Vagina (tissue), 2 donors: ENCODE data around the gene TNFAIP8L3. TPM values are rescaled to one million over a fixed set of nuclear protein-coding genes. Genes with fewer than 3 reads are reported as not detected.

ENCODE experiments used
- DNase-seq, 2 donors: peaks; one replicate each; pipeline ENCODE4 v3.0.0-alpha.2; 2017; ENCODE audit errors: extremely low spot score in 2 of 2
- H3K27ac ChIP-seq: fragments of 200-600 bp; sonication (generic); one replicate; pipeline ENCODE4 v1.5.1; 2019
- H3K27me3 ChIP-seq: fragments of 200-600 bp; sonication (generic); one replicate; pipeline ENCODE4 v1.5.1; 2019
- H3K36me3 ChIP-seq, 2 donors: fragments of 200-600 bp; sonication (generic); one replicate each; pipeline ENCODE4 v1.5.1; 2017 to 2019
- H3K4me1 ChIP-seq: fragments of 200-600 bp; sonication (generic); one replicate; pipeline ENCODE4 v1.5.1; 2019
- H3K4me3 ChIP-seq, 2 donors: fragments of 200-600 bp; sonication (generic); 1 replicate in 1 of 2; 2 replicates in 1 of 2; pipeline ENCODE4 v1.5.1; 2016 to 2019
- H3K9me3 ChIP-seq: fragments of 200-600 bp; sonication (generic); one replicate; pipeline ENCODE4 v1.5.1; 2019
- POLR2A ChIP-seq, 2 donors: fragments of 450-650 bp; IDR thresholded peaks; one replicate each; pipeline ENCODE4 v1.6.1; 2017; ENCODE audit warnings: antibody characterized with exemption in 2 of 2, mild to moderate bottlenecking in 2 of 2, moderate library complexity in 2 of 2
- POLR2AphosphoS5 ChIP-seq, 2 donors: sonication (generic); formaldehyde crosslinking; IDR thresholded peaks; one replicate each; pipeline ENCODE4 v1.9.0; 2017; ENCODE audit warnings: antibody characterized with exemption in 2 of 2, mild to moderate bottlenecking in 2 of 2, low read depth in 1 of 2; ENCODE audit not compliant: insufficient read depth in 1 of 2
- intact Hi-C: fragments of 100-400 bp; cut with DNase I; formaldehyde crosslinking; loops from one replicate; pipeline ENCODE4 v1.15.1; 2023
- total RNA-seq: library from RNA; depleted of rRNA; stranded (reverse); fragments of >200 nt; gene quantifications from one replicate; pipeline ENCODE4 v1.2.3, GENCODE V29; 2016
- TF ChIP-seq, protein P1 (sequence below), 3 experiments: fragments of 450-650 bp in 2 of 3; fragments of 200-600 bp in 1 of 3; sonication (generic) in 1 of 3; IDR thresholded peaks; one replicate each; pipeline ENCODE4 v1.5.1; 2017 to 2019; ENCODE audit warnings: antibody characterized with exemption in 3 of 3, mild to moderate bottlenecking in 2 of 3, moderate library complexity in 2 of 3

The TNFAIP8L3 gene
- total RNA-seq, 1 donor from 2014 or later = 21.9 TPM

DNA sequence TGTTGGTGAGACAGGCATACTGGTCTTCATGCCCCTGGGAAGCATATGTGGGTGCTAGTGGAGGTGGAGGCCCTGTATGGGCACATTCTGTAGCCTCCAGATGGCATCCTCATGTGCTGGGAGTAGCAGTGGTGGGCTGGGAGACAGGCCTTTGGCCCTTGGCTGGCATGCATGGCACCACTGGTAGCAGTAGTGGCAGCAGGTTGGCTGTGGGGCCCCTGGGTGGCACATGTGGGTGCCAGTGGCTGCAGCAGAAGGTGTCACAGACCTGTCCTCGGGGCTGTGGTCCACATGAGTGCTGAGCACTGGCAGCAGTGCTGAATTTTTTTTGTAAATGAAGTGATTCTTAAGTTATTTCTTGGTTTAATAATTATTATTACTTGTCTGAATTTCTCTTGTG is 71.2 kb downstream of the TNFAIP8L3 start:
- Histone ChIP-seq H3K4me3 (no peak overlapping the region), H3K9me3 (peaks cover 4% of the 10 kb centered on the region), H3K27me3 (no peaks in the 10 kb centered on the region), H3K27ac (no peak overlapping the region), H3K36me3 (no peaks in the 10 kb centered on the region), H3K4me1 (no peaks in the 10 kb centered on the region)
- DNase-seq = no peak
- TF ChIP-seq POLR2AphosphoS5 (IDR thresholded peaks at IDR 0.05; ENCODE audit: insufficient read depth in 1 of 2, low read depth in 1 of 2) = no peak
- no peak for TF ChIP-seq POLR2A (IDR thresholded peaks at IDR 0.05)
- TF ChIP-seq, protein P1, sequence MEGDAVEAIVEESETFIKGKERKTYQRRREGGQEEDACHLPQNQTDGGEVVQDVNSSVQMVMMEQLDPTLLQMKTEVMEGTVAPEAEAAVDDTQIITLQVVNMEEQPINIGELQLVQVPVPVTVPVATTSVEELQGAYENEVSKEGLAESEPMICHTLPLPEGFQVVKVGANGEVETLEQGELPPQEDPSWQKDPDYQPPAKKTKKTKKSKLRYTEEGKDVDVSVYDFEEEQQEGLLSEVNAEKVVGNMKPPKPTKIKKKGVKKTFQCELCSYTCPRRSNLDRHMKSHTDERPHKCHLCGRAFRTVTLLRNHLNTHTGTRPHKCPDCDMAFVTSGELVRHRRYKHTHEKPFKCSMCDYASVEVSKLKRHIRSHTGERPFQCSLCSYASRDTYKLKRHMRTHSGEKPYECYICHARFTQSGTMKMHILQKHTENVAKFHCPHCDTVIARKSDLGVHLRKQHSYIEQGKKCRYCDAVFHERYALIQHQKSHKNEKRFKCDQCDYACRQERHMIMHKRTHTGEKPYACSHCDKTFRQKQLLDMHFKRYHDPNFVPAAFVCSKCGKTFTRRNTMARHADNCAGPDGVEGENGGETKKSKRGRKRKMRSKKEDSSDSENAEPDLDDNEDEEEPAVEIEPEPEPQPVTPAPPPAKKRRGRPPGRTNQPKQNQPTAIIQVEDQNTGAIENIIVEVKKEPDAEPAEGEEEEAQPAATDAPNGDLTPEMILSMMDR (IDR thresholded peaks at IDR 0.05) = no peak
- intact Hi-C loops = no loop called here

DNA sequence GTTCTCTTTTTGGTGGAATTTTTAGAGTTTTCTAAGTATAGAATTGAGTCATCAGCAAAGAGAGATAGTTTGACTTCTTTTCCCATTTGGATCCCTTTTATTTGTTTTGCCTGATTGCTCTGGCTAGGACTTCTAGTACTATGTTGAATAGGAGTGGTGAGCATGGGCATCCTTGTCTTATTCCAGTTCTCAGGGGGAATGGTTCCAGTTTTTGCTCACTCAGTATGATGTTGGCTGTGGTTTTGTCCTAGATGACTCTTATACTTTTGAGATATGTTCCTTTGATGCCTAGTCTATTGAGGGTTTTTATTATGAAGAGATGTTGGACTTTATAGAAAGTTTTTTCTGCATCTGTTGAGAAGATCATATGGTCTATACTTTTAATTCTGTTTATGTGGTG is 72.5 kb downstream of the TNFAIP8L3 start:
- H3K9me3 ChIP-seq = peaks cover 4% of the 10 kb centered on the region
- no peaks in the 10 kb centered on the region for H3K4me1 ChIP-seq
- intact Hi-C loops = no loop called here
- TF ChIP-seq POLR2AphosphoS5 (IDR thresholded peaks at IDR 0.05; ENCODE audit: insufficient read depth in 1 of 2, low read depth in 1 of 2) = no peak
- TF ChIP-seq, protein P1 (IDR thresholded peaks at IDR 0.05) = no peak
- no peak for TF ChIP-seq POLR2A (IDR thresholded peaks at IDR 0.05)
- no peak overlapping the region for H3K27ac ChIP-seq
- H3K4me3 ChIP-seq = no peak overlapping the region
- no peak for DNase-seq
- no peaks in the 10 kb centered on the region for H3K36me3 ChIP-seq
- H3K27me3 ChIP-seq = no peaks in the 10 kb centered on the region

DNA sequence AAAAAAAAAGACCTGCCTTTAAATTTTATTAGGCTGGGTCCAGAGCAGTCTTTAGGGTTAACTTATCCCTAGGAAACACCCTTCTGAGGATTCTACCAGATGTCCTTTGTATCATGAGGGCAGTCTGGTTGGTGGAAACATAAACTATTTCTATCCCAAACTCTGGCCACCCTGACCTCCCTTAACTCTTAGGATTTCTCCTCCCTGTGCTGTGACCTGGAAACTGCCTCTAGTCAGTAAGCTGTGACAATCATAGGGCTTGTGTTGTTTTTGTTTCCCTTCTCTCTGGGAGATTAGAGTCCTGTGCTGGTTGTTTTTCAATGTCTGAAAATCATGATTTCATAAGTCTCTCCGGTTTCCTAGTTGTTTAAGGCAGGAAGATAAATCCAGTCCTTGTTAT is 78.1 kb downstream of the TNFAIP8L3 start:
- intact Hi-C loops = no loop called here

DNA sequence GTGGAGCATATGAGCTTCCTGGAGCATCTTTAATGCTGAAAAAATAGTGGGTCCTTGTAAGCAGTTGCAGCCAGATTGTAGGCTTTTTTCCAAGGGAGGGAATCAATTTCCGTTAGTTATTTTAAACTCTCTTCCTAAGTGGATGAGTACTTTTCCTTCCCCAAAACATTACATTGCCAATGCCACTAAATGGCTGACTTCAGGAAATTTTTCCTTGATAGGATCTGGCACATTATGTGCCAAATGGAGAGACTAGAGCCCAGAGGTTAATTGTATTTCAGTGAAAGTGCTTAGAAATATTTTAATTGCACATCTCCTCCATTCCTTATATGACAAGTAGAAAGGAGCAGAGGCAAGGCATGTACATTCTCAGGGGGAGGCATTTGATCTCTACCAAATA is 83.5 kb downstream of the TNFAIP8L3 start:
- no peak for DNase-seq
- TF ChIP-seq POLR2A (IDR thresholded peaks at IDR 0.05) (no peak), POLR2AphosphoS5 (IDR thresholded peaks at IDR 0.05; ENCODE audit: insufficient read depth in 1 of 2, low read depth in 1 of 2) (no peak)
- TF ChIP-seq, protein P1 (IDR thresholded peaks at IDR 0.05) = no peak
- intact Hi-C loops = no loop called here

More for the DNA sequence above, 78.1 kb downstream of the TNFAIP8L3 start:
- TF ChIP-seq, protein P1 (IDR thresholded peaks at IDR 0.05) = no peak
- TF ChIP-seq POLR2AphosphoS5 (IDR thresholded peaks at IDR 0.05; ENCODE audit: insufficient read depth in 1 of 2, low read depth in 1 of 2) = no peak
- TF ChIP-seq POLR2A (IDR thresholded peaks at IDR 0.05) = no peak
- Histone ChIP-seq H3K36me3 (no peaks in the 10 kb centered on the region), H3K9me3 (peaks cover 4% of the 10 kb centered on the region), H3K27ac (no peak overlapping the region), H3K4me3 (no peak overlapping the region), H3K27me3 (no peaks in the 10 kb centered on the region), H3K4me1 (no peaks in the 10 kb centered on the region)
- no peak for DNase-seq

DNA sequence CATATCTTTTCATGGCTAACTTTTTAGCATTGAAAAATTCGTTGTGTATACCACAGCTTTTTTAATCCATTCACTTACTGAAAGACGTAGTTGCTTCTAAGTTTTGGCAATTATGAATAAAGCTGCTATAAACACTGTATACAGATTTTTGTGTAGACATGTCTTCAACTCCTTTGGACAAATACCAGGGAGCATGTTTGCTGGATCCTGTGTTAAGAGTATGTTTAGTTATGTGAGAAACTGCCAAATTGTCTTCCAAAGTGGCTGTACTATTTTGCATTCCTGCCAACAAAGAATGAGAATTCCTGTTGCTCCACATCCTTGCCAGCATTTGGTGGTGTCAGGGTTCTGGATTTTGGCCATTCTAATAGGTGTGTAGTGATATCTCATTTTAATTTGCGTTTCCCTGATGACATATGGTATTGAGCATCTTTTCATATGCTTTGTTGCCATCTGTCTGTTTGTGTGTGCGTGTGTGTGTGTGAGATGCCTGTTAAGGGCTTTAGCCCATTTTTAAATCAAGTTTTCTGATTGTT is 87.5 kb downstream of the TNFAIP8L3 start:
- no peaks in the 10 kb centered on the region for H3K4me1 ChIP-seq
- H3K36me3 ChIP-seq = peaks cover 0 to 8% of the 10 kb centered on the region in 2 donors
- no peaks in the 10 kb centered on the region for H3K9me3 ChIP-seq
- TF ChIP-seq POLR2A (IDR thresholded peaks at IDR 0.05) (no peak), POLR2AphosphoS5 (IDR thresholded peaks at IDR 0.05; ENCODE audit: insufficient read depth in 1 of 2, low read depth in 1 of 2) (no peak)
- TF ChIP-seq, protein P1 (IDR thresholded peaks at IDR 0.05) = no peak
- intact Hi-C loops = no loop called here
- H3K4me3 ChIP-seq = no peak overlapping the region
- H3K27ac ChIP-seq = no peak overlapping the region
- no peak for DNase-seq
- no peaks in the 10 kb centered on the region for H3K27me3 ChIP-seq

More for the DNA sequence above, 83.5 kb downstream of the TNFAIP8L3 start:
- Histone ChIP-seq H3K27me3 (no peaks in the 10 kb centered on the region), H3K36me3 (no peaks in the 10 kb centered on the region), H3K4me3 (no peak overlapping the region), H3K27ac (no peak overlapping the region), H3K9me3 (no peaks in the 10 kb centered on the region), H3K4me1 (no peaks in the 10 kb centered on the region)
